GM12878 (cell line): ENCODE data around the gene ARHGEF37. TPM values are rescaled to one million over a fixed set of nuclear protein-coding genes. Genes with fewer than 3 reads are reported as not detected.

Source experiments
- ATAC-seq: fragments of 200-7000 bp; cut with Tn5 transposase; 3 replicates; pipeline ENCODE4 v1.9.1; 2020; ENCODE audit warnings: mild to moderate bottlenecking, moderate library complexity
- BruUV-seq: library from RNA; stranded (reverse); fragments of 400-500 nt; replicated peaks from 2 replicates; lab custom pipeline; 2021; lab: Mats Ljungman, UMichigan
- CTCF ChIA-PET: fragments of 300-600 bp; sonication (Branson Sonifier 250); formaldehyde crosslinking; extraction: SDS; loops from one replicate; lab custom pipeline; 2021; ENCODE audit warnings: inconsistent platforms; lab: Yijun Ruan, JAX
- POLR2A ChIA-PET: fragments of 350-600 bp; formaldehyde crosslinking; extraction: SDS; loops from one replicate; lab custom pipeline; 2021; ENCODE audit warnings: inconsistent platforms; lab: Charles Lee
- RAD21 ChIA-PET: fragments of 300-600 bp; sonication (Branson Sonifier 250); formaldehyde crosslinking; loops from one replicate; lab custom pipeline; 2023; ENCODE audit warnings: antibody characterized with exemption; ENCODE audit not compliant: unreplicated experiment; lab: Charles Lee
- SMC1A ChIA-PET: fragments of 300-600 bp; sonication (Branson Sonifier 250); formaldehyde crosslinking; loops from one replicate; lab custom pipeline; 2023; ENCODE audit not compliant: unreplicated experiment, uncharacterized antibody; lab: Charles Lee
- DNase-seq: peaks from one replicate; pipeline ENCODE4 v3.0.0-alpha.2; 2011; ENCODE audit warnings: low read depth, low spot score
- FAIRE-seq: peaks from 3 replicates; lab custom pipeline; 2011; peaks lifted over from hg19 to GRCh38; lab: Jason Lieb, UNC
- H2AFZ ChIP-seq: 2 replicates; pipeline ENCODE4 v1.6.0; 2011; ENCODE audit warnings: low read depth, low read length, control low read depth; ENCODE audit not compliant: control insufficient read depth
- H3K27ac ChIP-seq: 2 replicates; pipeline ENCODE4 v1.5.1; 2011; ENCODE audit warnings: control low read depth; ENCODE audit not compliant: control insufficient read depth, insufficient read depth
- H3K27me3 ChIP-seq, 2 experiments: replicated peaks in 1 of 2; 2 replicates each; pipeline versions ENCODE4 v1.6.0 to v1.6.1; 2011; ENCODE audit warnings: low read length in 1 of 2; ENCODE audit not compliant: control insufficient read depth in 2 of 2, insufficient read depth in 2 of 2
- H3K36me3 ChIP-seq, 2 experiments: 2 replicates each; pipeline ENCODE4 v1.5.1; 2011; ENCODE audit warnings: low read length in 1 of 2; ENCODE audit not compliant: control insufficient read depth in 2 of 2, insufficient read depth in 2 of 2
- H3K4me1 ChIP-seq: 2 replicates; pipeline ENCODE4 v1.6.1; 2011; ENCODE audit warnings: mild to moderate bottlenecking, low read length, moderate library complexity, mixed read lengths; ENCODE audit not compliant: control insufficient read depth, insufficient read depth
- H3K4me2 ChIP-seq: 2 replicates; pipeline ENCODE4 v1.6.0; 2011; ENCODE audit warnings: control low read depth; ENCODE audit not compliant: control insufficient read depth, insufficient read depth
- H3K4me3 ChIP-seq: fragments of 200-600 bp; sonication (generic); 2 replicates; pipeline ENCODE4 v1.5.1; 2016
- H3K79me2 ChIP-seq: 2 replicates; pipeline ENCODE4 v1.6.0; 2011; ENCODE audit warnings: low read length; ENCODE audit not compliant: control insufficient read depth, insufficient read depth
- H3K9ac ChIP-seq: 2 replicates; pipeline ENCODE4 v1.8.0; 2011; ENCODE audit warnings: low read length, control low read depth, mixed read lengths; ENCODE audit not compliant: control insufficient read depth, insufficient read depth
- H3K9me3 ChIP-seq: replicated peaks from 3 replicates; pipeline ENCODE4 v1.5.1; 2011; ENCODE audit warnings: mild to moderate bottlenecking, low read length; ENCODE audit not compliant: control insufficient read depth, insufficient read depth
- H4K20me1 ChIP-seq: 2 replicates; pipeline ENCODE4 v1.6.0; 2011; ENCODE audit not compliant: control insufficient read depth, insufficient read depth
- ASH2L ChIP-seq: fragments of 300-600, 200-600 bp; sonication (generic); IDR thresholded peaks from 2 replicates; pipeline ENCODE4 v1.6.1; 2017; ENCODE audit warnings: low read depth, mild to moderate bottlenecking, borderline replicate concordance
- CBX3 ChIP-seq: fragments of 200-600 bp; sonication (generic); IDR thresholded peaks from 2 replicates; pipeline ENCODE4 v1.6.1; 2016; ENCODE audit warnings: low read depth, borderline replicate concordance
- EED ChIP-seq: sonication (generic); IDR thresholded peaks from 2 replicates; pipeline ENCODE4 v1.6.1; 2016; ENCODE audit warnings: antibody characterized with exemption, low read depth
- ETV6 ChIP-seq, 2 experiments: fragments of 450-650 bp in 1 of 2; IDR thresholded peaks in 1 of 2; conservative IDR thresholded peaks in 1 of 2; 2 replicates each; pipeline ENCODE4 v1.6.1; 2014; ENCODE audit warnings: antibody characterized with exemption in 1 of 2, borderline replicate concordance in 1 of 2, low read depth in 1 of 2, mild to moderate bottlenecking in 1 of 2, moderate library complexity in 1 of 2
- HCFC1 ChIP-seq: fragments of 150-350 bp; IDR thresholded peaks from 2 replicates; pipeline ENCODE4 v1.6.1; 2014; ENCODE audit warnings: low read length
- MEF2B ChIP-seq: fragments of 450-650 bp; IDR thresholded peaks from 2 replicates; pipeline ENCODE4 v1.6.1; 2018; ENCODE audit warnings: mild to moderate bottlenecking, moderate library complexity; ENCODE audit not compliant: partially characterized antibody, poor library complexity, severe bottlenecking
- NFYB ChIP-seq: IDR thresholded peaks from 2 replicates; pipeline ENCODE4 v1.6.1; 2011; ENCODE audit warnings: low read depth, mild to moderate bottlenecking, low read length, improper control_type of control experiment, moderate library complexity; ENCODE audit not compliant: insufficient read depth
- NR2C1 ChIP-seq: fragments of 450-650 bp; IDR thresholded peaks from 2 replicates; pipeline ENCODE4 v1.6.1; 2017; ENCODE audit warnings: antibody characterized with exemption, mild to moderate bottlenecking, moderate library complexity
- SMAD5 ChIP-seq: IDR thresholded peaks from 2 replicates; pipeline ENCODE4 v1.6.1; 2016; ENCODE audit warnings: antibody characterized with exemption, low read depth
- SREBF1 ChIP-seq: IDR thresholded peaks from 2 replicates; pipeline ENCODE4 v1.6.1; 2012; ENCODE audit warnings: mild to moderate bottlenecking, low read length
- SREBF2 ChIP-seq: IDR thresholded peaks from 2 replicates; pipeline ENCODE4 v1.6.1; 2012; ENCODE audit warnings: mild to moderate bottlenecking, low read length
- SRF ChIP-seq, 2 experiments: IDR thresholded peaks; 2 replicates each; pipeline ENCODE4 v1.6.1; 2011; ENCODE audit warnings: low read depth in 2 of 2, low read length in 2 of 2, mild to moderate bottlenecking in 1 of 2, moderate library complexity in 1 of 2
- ZNF384 ChIP-seq: IDR thresholded peaks from 2 replicates; pipeline ENCODE4 v1.6.1; 2012; ENCODE audit warnings: low read depth, mild to moderate bottlenecking, low read length, improper control_type of control experiment, borderline replicate concordance
- ZSCAN29 ChIP-seq: fragments of 450-650 bp; IDR thresholded peaks from 2 replicates; pipeline ENCODE4 v1.6.1; 2017; ENCODE audit warnings: mild to moderate bottlenecking, moderate library complexity
- WGBS: methylation state at CpG from one replicate; pipeline ENCODE4 v1.1.6; 2016; ENCODE audit warnings: low lambda C conversion rate; ENCODE audit not compliant: insufficient replicate concordance, insufficient coverage; ENCODE audit errors: missing lambda C conversion rate; 5-methylcytosine and 5-hydroxymethylcytosine counted together
- in situ Hi-C: fragments of 300-500 bp; cut with MboI; formaldehyde crosslinking; loops from 9 replicates; pipeline ENCODE4 v1.14.3; 2018; ENCODE audit warnings: mixed read lengths
- intact Hi-C: fragments of 100-400 bp; cut with micrococcal nuclease; formaldehyde crosslinking; loops from one replicate; pipeline ENCODE4 v1.14.2; 2022; ENCODE audit not compliant: unreplicated experiment
- polyA plus RNA-seq, 11 experiments: library from polyadenylated mRNA; depleted of rRNA in 4 of 11; unstranded in 6 of 11; stranded (reverse) in 5 of 11; fragments of >200 nt; fragmentation: Nextera tagmentation in 4 of 11; fragmentation: Illumina TruSeq in 1 of 11; extraction: Ambion mirVana in 4 of 11; extraction: Trizol in 1 of 11; gene quantifications; 1 replicate in 1 of 11; 2 replicates in 10 of 11; pipeline versions ENCODE4 v1.2.1 to v1.2.3, GENCODE V29; 2011 to 2016; ENCODE audit warnings: inconsistent platforms in 2 of 11, missing spikeins in 2 of 11, low read depth in 1 of 11
- total RNA-seq, 4 experiments: library from RNA; depleted of rRNA in 3 of 4; stranded (reverse); fragments of >200 nt in 3 of 4; fragmentation: Illumina TruSeq in 1 of 4; extraction: Trizol in 1 of 4; gene quantifications; 2 replicates each; pipeline versions ENCODE4 v1.2.1 to v1.2.3, GENCODE V29; 2013 to 2021
- TF ChIP-seq, protein P1 (sequence below): fragments of 450-650 bp; IDR thresholded peaks from 2 replicates; pipeline ENCODE4 v1.6.1; 2018; ENCODE audit warnings: mild to moderate bottlenecking, low read depth, moderate library complexity; ENCODE audit not compliant: partially characterized antibody
- TF ChIP-seq, protein P2 (sequence below): fragments of 450-650 bp; conservative IDR thresholded peaks from 2 replicates; pipeline ENCODE4 v1.6.1; 2017; ENCODE audit warnings: mild to moderate bottlenecking, moderate library complexity
- TF ChIP-seq, protein P3 (sequence below): IDR thresholded peaks from 2 replicates; pipeline ENCODE4 v1.6.1; 2012; ENCODE audit warnings: low read depth, low read length, improper control_type of control experiment

The ARHGEF37 gene
- total and polyA plus RNA-seq, 10 of the 15 experiments (the other 5 are each of a cell fraction or from before 2014, with no cell fraction given) = 0.16 to 1.1 (median 0.63) TPM

DNA sequence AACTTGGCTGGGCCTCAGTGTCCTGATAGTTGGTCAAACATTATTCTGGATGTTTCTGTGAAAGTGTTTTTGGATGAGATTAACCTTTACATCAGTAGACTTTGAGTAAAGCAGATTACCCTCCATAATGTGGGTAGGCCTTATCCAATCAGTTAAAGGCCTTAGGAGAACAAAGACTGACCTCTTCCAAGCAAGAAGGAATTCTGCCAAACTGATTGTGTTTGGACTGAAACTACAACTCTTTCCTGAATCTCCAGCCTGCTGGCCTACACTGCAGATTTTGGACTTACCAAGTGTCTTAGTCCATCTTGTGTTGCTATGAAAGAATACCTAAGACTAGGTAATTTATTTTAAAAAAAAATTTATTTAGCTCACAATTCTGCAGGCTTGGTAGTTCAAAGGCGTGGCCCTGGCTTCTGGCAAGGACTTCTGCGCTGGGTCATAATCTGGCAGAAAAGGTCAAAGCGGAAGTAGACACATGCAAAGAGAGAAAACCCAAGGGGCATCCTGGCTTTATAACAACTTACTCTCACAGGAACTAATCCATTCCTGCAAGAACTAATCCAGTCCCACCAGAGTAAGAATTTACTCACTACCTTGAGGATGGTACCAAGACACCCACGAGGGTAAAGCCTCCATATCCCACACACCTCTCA, 8.6 kb upstream of the ARHGEF37 start:
- H3K9ac ChIP-seq = no peak overlapping the region
- intact Hi-C loops = no loop called here
- H4K20me1 ChIP-seq = no peaks in the 10 kb centered on the region
- no peak overlapping the region for H3K4me3 ChIP-seq
- no peak overlapping the region for H2AFZ ChIP-seq
- H3K79me2 ChIP-seq = no peaks in the 10 kb centered on the region
- 65% methylated on average over 4 of the region's 4 CpGs for WGBS
- POLR2A ChIA-PET = no interaction called here
- no peak for TF ChIP-seq ASH2L
- TF ChIP-seq, protein P1, sequence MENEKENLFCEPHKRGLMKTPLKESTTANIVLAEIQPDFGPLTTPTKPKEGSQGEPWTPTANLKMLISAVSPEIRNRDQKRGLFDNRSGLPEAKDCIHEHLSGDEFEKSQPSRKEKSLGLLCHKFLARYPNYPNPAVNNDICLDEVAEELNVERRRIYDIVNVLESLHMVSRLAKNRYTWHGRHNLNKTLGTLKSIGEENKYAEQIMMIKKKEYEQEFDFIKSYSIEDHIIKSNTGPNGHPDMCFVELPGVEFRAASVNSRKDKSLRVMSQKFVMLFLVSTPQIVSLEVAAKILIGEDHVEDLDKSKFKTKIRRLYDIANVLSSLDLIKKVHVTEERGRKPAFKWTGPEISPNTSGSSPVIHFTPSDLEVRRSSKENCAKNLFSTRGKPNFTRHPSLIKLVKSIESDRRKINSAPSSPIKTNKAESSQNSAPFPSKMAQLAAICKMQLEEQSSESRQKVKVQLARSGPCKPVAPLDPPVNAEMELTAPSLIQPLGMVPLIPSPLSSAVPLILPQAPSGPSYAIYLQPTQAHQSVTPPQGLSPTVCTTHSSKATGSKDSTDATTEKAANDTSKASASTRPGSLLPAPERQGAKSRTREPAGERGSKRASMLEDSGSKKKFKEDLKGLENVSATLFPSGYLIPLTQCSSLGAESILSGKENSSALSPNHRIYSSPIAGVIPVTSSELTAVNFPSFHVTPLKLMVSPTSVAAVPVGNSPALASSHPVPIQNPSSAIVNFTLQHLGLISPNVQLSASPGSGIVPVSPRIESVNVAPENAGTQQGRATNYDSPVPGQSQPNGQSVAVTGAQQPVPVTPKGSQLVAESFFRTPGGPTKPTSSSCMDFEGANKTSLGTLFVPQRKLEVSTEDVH = no peak
- no peak for TF ChIP-seq SMAD5
- no peak for TF ChIP-seq CBX3
- TF ChIP-seq NR2C1 = no peak
- TF ChIP-seq SREBF1 = no peak
- TF ChIP-seq NFYB = no peak
- TF ChIP-seq EED = no peak
- TF ChIP-seq, protein P2, sequence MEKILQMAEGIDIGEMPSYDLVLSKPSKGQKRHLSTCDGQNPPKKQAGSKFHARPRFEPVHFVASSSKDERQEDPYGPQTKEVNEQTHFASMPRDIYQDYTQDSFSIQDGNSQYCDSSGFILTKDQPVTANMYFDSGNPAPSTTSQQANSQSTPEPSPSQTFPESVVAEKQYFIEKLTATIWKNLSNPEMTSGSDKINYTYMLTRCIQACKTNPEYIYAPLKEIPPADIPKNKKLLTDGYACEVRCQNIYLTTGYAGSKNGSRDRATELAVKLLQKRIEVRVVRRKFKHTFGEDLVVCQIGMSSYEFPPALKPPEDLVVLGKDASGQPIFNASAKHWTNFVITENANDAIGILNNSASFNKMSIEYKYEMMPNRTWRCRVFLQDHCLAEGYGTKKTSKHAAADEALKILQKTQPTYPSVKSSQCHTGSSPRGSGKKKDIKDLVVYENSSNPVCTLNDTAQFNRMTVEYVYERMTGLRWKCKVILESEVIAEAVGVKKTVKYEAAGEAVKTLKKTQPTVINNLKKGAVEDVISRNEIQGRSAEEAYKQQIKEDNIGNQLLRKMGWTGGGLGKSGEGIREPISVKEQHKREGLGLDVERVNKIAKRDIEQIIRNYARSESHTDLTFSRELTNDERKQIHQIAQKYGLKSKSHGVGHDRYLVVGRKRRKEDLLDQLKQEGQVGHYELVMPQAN = no peak
- TF ChIP-seq MEF2B = no peak
- no peak for TF ChIP-seq SREBF2
- TF ChIP-seq ZNF384 = no peak
- TF ChIP-seq, protein P3, sequence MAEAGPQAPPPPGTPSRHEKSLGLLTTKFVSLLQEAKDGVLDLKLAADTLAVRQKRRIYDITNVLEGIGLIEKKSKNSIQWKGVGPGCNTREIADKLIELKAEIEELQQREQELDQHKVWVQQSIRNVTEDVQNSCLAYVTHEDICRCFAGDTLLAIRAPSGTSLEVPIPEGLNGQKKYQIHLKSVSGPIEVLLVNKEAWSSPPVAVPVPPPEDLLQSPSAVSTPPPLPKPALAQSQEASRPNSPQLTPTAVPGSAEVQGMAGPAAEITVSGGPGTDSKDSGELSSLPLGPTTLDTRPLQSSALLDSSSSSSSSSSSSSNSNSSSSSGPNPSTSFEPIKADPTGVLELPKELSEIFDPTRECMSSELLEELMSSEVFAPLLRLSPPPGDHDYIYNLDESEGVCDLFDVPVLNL = no peak
- no peak for TF ChIP-seq HCFC1
- TF ChIP-seq ETV6 (conservative IDR thresholded peaks at IDR 0.05 in 1 of 2, IDR thresholded peaks at IDR 0.05 in 1 of 2; ENCODE audit: borderline replicate concordance in 1 of 2, low read depth in 1 of 2) = no peak
- TF ChIP-seq ZSCAN29 = no peak
- TF ChIP-seq SRF (IDR thresholded peaks at IDR 0.05; ENCODE audit: low read depth in 2 of 2, low read length in 2 of 2) = no peak
- TF ChIP-seq, all 136 proteins: peak for 0
- no peaks in the 10 kb centered on the region for H3K9me3 ChIP-seq
- ATAC-seq (no peak), FAIRE-seq (no peak), DNase-seq (no peak)
- ChIA-PET RAD21 (no interaction called here), SMC1A (interaction anchor here (2.2 kb wide), 1 partner anchor 46 kb away, joined by 5 read pairs; no protein-coding TSS in a partner anchor), CTCF (interaction anchor here (1.0 to 2.0 kb wide), 3 partner anchors 46 to 258 kb away, joined by 3 to 8 read pairs (median 4); no protein-coding TSS in a partner anchor)
- 0 out of 2 replicates have a peak, but pooled peaks cover 6% of the 10 kb centered on the region for H3K4me1 ChIP-seq
- H3K27me3 ChIP-seq = no peaks in the 10 kb centered on the region
- H3K36me3 ChIP-seq = no peaks in the 10 kb centered on the region
- no TSS peak for BruUV-seq
- H3K4me2 ChIP-seq = no peak overlapping the region
- no peak overlapping the region for H3K27ac ChIP-seq
- in situ Hi-C loops = no loop called here
